ENCODE results near the gene LIG1.

Gene LIG1

DNA sequence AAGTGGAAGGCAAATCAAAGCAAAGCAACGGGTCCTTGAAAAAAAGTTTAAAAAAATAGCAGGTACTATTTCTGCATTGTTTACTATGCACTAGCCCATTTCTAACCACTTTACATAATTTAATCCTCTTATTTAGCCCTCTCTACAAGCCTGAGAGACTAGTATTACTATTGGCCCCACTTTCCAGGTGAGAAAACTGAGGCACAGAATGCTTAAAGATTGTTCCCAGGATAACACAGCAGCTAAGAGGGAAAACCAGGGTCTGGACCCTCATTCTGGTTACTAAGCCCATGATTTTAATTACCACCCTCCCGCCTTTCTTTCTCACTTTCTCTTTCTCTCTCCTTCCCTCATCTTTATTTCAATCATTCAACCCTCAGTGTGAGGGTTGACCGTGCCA lies 6.1 kb upstream of the LIG1 start:
- no peak for DNase-seq

DNA sequence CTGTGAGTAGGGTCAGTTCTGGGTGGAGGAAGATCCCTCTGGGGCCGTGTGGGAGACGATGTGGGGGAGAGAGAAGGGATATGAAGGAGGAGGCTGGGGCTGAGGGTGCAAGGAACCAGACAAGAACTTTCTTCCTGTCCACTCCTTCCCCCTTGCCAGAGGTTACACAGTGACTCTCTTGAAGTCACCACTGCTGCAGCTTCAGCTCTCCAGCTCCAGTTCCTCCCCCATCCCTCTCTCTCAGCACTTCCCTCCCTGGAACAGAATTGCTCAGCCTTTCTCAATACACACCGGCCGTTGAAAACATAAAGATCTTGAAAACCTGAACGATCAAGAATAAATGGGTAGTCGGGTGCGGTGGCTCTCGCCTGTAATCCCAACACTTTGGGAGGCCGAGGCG lies 5.4 kb upstream of the LIG1 start:
- no peak for DNase-seq

DNA sequence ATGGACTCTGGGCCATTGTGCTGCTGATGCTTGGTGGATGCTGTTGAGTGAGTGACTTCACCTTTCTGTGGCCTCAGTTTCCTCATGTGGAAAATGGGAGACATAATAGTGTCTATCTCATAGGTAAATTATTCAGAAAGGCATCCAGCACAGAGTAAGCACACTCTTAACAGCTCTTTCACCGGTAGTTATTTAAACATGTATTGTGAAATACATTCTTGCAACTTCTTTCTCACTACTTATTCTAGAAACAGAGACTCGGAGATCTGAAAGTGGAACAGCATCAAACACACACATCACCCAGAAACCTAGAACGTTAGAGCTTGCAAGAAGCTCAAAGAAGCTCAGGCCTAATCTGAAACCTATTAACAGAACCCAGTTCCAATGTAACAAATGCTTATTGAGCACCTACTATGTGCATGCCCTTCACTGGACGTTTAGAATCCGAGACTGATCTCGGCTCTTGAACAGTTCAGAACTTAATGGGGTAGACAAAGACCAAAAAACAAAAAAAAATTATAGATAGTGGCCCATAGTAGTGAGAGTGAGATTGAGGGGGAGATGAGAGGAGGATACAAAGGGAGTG lies 4.4 kb upstream of the LIG1 start:
- DNase-seq: no peak

DNA sequence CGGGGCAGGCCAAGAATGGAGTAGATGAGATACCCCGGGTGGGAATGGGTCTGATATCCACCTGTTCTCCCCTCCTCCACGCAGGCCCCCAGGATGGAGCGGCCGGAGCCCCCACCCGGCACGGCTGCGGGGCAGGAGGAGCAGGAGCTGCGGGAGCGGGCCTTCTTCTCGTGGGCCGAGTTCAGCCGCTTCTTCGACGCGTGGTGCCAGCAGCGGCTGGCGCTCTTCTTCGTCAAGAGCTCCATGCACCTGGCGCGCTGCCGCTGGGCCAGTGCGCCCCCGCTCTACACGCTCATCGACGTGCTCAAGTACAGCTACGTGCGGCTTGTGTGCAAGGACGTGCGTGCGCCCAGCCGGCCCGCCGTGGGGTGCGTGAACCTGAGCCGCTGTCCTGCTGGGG lies 1.6 kb upstream of the LIG1 start:
- no peak for DNase-seq

DNA sequence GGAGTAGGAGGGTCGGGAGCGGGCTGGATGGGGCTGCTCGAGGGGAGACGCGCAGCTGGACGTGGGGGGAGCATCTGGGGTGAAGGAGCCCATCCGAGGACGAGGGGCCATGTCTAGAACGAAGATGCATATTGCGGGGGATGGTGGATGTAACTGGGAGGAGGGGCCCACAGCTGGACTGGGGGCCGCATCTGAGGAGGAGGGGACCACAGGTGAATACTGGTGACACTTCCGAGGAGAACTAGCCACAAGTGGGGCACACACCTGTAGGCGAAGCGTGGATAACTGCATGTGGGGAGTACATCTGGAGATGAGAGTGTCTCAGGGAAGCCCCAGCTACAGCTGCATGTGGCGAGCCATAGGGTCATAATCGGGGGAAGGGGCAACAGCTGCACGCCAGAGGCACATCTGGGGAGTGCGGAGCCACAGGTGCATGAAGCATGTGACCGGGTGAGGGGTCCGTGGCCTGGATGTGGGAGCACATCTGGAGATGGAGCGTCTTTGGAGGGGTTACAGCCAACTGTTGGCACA lies 738 bp upstream of the LIG1 start:
- no peak for DNase-seq

DNA sequence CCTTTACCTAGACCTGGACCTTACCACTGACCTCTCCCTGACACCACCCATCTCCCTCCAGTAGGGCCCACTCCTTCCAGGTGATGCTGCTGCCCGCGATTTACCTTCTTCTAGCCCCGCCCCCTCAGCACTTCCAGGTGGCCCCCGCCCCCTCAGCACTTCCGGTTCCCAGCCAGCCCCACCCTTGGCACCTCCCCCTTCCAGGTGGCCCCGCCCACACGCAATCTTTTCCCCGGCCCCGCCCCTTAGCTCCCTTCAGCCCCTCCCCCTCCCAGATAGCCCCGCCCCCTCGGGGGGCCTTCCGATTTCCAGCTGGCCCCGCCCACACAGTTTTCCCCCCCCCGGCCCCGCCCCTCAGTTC lies 586 bp downstream of the LIG1 start:
- DNase-seq: no peak

DNA sequence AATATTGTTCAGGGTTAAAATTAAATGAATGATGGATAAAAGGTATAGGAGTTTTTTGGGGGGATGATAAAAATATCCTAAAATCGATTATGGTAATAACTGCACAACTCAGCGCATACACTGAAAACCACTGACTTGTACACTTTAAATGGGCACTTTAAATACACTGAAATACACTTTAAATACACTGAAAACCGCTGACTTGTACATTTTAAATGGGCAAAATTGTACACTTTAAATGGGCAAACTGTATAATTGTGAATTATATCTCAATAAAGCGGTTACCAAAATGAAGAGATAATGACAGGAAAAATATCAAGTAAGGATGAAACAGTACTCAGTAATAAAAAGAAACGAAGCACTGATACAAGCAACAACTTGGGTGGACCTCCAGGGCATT lies 1.5 kb downstream of the LIG1 start:
- DNase-seq: no peak

DNA sequence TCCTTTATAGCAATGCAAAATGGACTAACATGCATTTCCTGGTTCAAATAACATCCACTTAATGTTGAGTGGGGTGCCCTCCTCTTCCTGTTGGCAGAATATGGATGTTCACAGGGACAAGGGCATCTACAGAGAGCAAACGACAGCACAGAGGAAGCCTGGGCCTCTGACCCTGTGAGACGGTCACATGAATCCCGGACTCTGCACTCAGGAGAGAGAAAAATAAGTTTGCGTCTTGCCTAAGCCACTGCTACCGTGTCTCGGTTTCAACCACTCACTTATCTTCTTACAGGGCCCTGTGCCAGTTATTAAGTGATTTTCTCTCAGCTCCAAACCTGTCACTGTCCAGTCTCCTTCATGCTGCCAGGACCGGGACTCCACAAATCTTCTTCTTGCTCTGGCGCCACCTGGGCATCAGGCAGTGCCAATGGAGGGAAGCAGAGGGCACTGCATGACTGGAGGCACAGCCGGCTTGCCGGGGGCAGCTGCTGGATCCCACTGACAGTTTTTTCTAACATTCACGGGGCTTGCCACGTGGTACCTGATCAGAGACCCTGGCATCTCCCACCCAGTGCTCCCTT lies 11.8 kb downstream of the LIG1 start:
- no peak for DNase-seq

DNA sequence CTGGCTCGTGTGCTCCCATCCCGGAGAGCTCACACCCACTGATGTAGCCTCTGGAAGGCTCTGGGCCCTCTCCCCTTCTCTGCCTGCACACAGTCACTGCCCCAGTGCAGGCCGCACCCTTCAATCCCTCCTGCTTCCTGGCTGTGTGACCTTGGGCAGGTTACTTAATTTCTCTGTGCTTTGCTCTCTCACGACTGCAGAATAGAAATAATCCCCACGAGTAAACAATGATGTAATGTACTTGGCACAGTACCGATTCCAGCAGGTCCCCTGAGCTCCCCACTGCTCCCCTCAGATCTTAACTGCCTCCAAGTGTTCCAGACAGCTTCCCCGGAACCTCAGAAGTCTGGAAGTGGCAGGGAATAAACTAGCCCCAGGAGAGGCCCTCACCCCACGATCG lies 16.1 kb downstream of the LIG1 start:
- DNase-seq: no peak

DNA sequence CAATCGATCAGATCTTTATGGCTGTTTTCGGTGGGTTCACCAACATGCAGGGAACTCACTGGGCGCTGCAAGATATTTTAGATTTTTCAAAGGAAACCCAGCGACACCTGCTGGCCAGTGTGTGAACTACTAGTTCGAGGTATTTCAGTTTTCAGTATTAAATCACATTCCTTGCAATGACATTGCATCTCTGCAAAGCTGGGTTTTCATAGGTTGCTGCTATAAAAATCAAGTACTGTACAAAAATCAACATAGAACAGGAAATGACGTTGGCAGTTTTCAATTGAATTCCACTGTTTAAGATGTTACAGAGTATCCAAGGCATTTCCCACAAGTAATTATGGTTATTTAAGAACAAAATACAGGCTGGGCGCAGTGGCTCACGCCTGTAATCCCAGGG lies 17.6 kb downstream of the LIG1 start:
- no peak for DNase-seq

DNA sequence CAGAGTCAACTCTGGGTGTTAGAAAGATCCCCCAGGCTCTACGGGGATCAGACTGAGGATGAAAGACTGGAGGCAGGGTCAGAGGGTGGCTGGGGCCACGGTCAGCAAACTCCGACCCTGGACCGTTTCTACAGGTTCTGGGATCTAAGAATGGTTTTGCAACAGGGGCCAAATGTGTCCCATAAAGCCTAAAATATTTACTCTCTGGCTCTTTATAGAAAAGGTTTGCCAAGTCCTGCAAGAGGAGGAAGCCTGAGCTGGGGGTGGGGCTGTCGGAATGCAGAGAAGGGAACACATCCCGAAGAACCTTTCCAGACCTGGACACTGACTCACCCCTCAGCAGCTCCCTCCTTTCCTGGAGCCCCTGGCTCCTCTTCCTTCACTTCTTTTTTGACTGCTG lies 20.7 kb downstream of the LIG1 start:
- no peak for DNase-seq

DNA sequence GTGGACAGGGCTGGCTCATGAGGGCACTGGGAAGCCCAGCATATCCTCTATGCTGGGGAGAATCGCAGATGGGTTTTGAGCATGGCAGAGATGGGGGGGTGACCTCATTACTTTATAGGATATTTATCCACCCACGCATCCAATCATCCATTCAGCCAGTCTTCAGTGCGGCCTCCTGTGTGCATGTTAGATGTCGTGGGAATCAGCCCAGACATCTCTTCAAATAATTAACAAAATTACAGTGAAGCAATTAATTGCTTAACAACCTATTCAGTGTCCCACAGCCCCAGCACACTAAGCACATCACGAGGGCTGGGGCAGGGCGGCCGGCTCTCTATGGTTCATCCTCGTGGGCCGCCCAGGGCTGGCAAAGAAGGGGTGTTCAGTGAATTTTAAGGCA lies 21.6 kb downstream of the LIG1 start:
- DNase-seq: no peak

DNA sequence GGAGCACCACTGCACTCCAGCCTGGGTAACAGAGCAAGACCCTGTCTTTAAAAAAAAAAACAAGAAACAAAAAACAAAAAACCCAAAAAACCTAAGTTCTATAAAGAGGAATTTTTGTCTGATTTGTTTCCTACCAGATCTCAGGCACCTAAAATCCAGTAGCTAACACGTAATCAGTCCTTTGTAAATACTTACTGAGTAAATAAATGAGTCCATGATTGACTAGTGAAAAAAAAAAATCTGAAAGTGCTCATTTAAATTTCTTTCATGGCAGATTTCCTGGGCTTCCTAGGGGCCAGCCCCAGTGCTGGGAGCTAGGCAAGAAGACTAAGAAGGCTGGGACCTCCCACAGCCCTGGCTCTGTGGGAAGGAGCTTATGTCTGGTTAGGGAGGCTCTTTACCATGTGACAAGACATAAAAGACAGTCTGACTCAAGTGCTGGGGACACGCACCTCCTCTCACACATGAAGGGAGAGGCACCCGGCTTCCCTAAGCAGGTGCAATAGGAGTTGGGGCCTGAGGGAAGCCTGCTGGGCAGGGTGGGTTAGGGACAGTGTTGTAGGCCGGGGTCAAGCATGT lies 22.5 kb downstream of the LIG1 start:
- no peak for DNase-seq

DNA sequence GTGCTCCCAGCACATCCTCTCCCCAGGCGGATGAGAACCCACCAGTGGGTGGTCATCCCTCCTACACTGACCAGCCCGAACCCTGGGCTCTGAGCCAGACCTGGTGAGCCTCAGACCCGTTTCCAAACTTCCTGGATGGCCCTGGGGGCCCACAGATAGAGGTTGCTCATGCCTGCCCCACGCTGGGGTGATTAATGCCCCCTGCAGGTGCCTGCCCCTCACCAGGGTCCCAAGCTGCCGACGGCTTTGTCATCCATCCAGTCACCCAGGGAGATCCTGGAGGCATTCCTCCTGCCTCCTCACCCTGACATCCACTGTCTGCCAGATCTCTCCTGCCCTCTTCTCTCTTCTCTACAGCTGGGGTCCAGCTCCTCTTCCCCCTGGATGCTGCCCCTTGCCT lies 31.1 kb downstream of the LIG1 start:
- DNase-seq: no peak

DNA sequence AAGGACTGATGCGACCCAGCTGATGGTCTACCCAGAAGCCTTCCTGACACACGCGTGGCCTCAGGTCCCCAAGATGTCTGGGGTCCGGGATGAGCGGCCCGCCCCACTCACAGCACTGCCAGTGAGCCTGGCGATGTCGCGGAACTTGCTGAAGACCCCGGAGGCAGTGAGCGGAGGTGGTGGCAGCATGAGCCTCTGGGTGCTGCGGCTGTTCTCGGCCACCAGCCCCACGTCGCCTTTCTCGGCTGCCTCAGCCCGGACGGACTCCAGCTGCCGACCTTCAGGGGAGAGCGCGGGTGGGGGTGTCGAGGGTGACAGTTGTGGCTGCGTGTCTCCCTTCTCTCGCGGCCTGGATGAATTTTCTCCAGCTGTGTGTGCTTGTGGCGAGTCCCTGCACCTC lies 32.7 kb downstream of the LIG1 start:
- DNase-seq: no peak

DNA sequence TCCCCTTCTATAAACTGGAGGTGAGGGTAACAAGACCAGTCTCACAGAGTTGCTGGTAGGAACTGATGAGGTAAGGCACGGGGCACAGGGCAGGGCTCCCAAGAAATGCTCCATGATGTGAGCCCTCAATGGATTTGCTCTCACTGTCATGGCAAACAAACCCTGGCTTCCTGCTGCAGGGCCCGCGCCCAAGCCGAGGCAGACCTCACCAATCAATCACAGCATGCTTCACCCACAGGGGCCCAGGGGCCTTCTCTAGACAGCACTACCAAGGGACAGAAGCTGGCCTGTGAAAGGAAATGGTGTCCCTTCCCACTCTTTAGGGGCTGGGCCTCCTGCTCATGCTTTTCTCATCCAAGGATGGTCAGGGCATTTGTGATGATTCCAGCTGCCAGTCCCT lies 33.6 kb downstream of the LIG1 start:
- DNase-seq: no peak

DNA sequence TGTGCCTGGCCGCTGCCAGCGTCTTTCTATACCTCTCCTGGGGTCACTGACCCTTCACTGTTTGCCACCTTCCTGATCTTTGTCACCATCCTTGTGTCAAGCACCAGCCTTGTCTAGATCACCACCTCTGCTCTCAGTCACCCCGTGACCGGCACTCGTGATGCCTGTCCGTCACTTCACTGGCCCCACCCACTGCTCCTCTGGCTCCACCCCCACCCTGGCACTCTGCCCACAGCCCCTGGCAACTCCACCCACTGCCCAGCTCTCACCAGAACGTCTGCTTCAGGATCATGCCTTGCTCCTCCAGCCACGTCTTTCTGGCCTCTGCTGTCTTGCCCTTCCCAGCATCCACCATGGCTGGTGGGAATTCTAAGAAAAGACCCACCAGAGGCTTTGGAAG lies 34.7 kb downstream of the LIG1 start:
- DNase-seq: no peak

DNA sequence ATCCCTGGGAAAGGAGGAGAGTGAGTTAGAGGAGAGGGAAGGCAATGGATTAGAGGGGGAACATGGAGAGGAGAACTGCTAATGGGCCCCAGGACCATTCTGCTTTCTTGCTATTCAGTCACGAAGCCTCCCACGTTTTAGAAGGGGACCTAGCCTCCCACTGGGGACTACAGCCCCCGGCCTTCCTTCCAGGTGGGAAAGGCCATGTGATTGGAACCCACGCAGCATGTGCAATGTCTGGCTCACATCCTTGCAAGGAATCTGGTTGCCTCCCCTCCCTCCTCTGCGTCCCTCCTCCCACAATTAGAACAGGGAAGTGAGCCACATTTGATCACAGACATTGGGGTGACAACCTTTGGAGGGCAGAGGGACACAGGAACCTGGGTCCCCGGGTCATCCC lies 37.0 kb downstream of the LIG1 start:
- DNase-seq: no peak

DNA sequence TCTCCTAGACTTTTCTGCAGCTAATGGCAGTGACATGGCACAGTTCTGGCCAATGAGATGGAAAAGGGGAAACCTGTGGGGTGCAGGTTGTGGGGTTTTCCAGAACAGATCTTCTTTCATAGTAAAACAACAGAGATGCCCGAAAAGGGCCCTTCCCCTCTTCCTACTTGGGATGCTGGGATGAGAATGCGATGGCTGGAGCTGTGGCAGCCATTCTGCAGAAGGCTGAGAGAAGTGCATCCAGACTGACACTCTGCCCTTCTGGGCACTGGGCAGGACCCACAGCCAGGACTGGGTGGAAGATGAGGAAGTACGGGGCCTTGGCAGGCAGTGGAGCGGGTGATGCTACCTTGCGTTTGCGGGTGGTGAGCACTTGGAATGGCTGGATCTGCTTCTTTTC lies 42.6 kb downstream of the LIG1 start:
- DNase-seq: no peak

DNA sequence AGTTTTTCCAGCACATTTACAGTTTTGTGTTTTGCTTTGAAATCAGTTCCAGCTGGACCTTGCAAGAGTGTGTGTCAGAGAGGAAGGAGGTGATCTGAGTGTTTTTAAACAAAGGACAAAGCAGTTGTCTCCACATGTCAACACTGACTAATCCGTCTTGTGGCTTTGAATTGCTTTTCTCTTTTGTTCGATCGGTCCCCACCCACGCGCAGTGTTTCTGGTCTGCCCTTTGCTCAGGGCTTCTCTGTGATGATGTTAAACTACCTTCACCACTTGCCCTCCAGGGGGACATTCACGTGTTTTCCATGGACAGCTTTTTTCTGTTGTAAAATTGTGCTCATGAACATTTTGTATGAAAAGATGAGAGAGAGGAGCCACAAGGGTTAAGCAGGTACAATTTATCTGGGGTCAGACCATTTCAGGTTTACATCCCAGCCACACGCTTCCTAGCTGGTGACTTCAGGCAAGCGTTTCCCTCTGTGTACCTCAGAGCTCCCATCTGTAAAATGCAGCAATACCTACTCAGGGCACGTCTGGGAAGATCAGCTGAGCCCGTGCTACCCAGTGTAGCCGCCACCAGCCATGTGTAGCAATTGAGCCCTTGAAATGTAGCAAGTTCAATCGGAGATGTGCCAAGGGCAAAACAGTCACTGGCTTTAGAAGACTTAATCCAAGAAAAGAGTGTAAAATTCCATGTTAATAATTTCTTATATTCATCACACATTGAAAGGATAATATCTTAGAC lies 46.1 kb downstream of the LIG1 start:
- DNase-seq: no peak

DNA sequence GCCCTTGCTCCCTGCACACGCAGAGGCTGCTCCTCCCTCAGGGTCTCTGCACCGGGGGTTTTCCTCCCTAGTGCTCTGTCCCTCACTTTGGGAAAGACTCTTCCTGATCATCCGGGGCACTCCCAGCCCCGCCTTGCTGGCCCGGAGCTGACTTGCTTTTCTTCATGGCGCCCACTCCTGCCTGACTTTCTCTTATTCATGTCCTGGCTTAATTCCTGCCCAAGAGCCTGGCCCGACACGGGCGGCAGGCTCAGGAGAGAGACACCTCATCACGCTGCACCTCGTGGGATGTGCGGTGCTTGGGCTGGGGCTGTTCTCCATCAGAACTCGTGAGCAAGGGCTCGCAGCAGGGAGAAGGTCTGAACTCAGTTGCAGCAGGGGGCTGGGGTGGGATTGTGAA lies 47.7 kb downstream of the LIG1 start:
- no peak for DNase-seq

DNA sequence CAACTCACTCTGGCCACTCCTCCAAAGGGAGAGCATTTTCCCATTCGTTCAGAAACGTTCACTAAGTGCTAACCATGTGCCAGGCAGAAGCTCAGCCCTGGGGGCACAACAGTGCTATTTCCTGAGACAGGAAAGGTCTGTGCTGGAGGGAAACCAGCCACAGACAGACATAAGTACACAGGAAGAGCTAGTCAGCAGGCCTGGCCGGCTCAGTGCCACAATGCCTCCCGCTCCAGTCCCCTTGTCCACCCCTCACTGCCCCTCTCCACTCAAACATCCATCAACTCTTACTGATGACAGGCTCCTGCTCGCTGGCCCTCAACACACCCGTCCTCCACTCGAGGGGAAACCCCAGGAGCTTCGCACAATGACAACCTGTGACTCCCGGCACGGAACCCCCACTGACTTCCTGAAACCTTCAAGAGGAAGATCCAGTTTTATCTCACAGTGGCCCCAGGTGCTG lies 48.2 kb downstream of the LIG1 start:
- no peak for DNase-seq

DNA sequence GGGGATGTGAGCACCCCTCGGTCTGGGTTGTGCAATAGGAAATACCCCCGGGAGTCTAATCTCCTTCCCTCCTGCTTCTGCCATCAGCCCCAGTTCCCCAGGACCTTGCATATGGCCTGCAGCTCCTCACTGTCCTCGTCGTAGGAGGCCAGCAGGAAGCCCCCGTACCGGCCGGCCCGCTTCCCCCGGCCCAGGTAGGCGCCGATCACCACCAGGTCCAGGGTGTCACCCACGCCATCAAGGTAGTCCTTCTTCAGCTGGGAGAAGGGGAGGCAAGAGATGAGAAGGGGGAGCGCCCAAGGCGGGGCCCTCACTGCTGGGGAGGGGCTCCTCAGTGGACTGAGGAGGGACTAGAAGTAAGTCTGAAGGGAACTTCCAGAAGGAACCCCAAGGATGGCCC lies 49.1 kb downstream of the LIG1 start:
- DNase-seq: no peak

DNA sequence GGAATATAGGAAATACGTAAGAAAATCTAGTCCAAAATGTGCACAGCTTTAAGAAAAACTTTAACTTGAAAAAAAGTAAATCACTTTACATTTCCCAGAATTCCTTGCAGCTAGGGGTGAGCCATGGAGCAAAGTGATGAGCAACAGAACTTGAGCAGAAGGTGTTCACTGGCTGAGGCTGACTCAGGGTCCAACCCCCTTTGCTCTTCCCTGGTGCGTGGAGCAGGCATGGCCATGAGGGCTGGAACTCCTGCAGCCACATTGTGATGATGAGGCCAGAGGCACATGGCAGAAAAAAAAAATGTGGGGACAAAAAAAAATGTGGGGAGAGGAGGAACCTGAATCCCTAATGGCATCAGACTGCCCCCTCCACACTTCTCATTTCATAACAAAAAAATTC lies 49.6 kb downstream of the LIG1 start:
- DNase-seq: no peak

All from NCI-H524 treated with DMSO at 0.1 percent for 48 hours (cell line).